Keratinocyte (primary cell): ENCODE measurements around the gene SUMO4.

Source experiments
- EZH2 ChIP-seq: IDR thresholded peaks from one replicate; pipeline ENCODE4 v1.6.1; 2012; ENCODE audit warnings: inconsistent platforms, mild to moderate bottlenecking, low read length, moderate library complexity
- TF ChIP-seq, protein P1 (sequence below), 3 experiments: IDR thresholded peaks in 1 of 3; conservative IDR thresholded peaks in 1 of 3; optimal IDR thresholded peaks in 1 of 3; 2 replicates in 2 of 3; 3 replicates in 1 of 3; pipeline versions ENCODE3 to v1.5.1; 2011; ENCODE audit warnings: low read length in 3 of 3, mild to moderate bottlenecking in 3 of 3, moderate library complexity in 2 of 3, control low read depth in 1 of 3, inconsistent platforms in 1 of 3; ENCODE audit not compliant: insufficient read depth in 2 of 3; ENCODE audit errors: extremely low read depth in 1 of 3

DNA sequence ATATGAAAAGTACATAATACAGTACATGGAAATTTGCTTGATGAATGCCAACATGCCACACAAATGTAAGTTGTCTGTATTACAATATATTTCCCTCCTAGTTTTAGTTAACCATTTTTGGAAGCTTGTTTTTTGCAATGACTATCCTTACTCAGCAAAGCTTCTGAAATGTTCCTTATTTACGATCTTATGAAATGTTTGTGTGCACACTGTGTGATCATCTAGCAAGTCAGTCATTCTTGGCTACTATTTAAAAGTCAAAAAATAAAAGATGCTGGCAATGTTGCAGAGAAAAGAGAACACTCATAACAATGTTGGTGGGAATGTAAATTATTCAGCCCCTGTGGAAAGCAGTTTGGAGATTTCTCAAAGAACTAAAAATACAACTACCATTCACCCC is 33.8 kb downstream of the SUMO4 start:
- TF ChIP-seq, protein P1, sequence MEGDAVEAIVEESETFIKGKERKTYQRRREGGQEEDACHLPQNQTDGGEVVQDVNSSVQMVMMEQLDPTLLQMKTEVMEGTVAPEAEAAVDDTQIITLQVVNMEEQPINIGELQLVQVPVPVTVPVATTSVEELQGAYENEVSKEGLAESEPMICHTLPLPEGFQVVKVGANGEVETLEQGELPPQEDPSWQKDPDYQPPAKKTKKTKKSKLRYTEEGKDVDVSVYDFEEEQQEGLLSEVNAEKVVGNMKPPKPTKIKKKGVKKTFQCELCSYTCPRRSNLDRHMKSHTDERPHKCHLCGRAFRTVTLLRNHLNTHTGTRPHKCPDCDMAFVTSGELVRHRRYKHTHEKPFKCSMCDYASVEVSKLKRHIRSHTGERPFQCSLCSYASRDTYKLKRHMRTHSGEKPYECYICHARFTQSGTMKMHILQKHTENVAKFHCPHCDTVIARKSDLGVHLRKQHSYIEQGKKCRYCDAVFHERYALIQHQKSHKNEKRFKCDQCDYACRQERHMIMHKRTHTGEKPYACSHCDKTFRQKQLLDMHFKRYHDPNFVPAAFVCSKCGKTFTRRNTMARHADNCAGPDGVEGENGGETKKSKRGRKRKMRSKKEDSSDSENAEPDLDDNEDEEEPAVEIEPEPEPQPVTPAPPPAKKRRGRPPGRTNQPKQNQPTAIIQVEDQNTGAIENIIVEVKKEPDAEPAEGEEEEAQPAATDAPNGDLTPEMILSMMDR (optimal IDR thresholded peaks at IDR 0.05 in 1 of 3, IDR thresholded peaks at IDR 0.05 in 1 of 3, conservative IDR thresholded peaks at IDR 0.05 in 1 of 3; ENCODE audit: extremely low read depth in 1 of 3, insufficient read depth in 2 of 3, low read length in 3 of 3) = no peak
- no peak for TF ChIP-seq EZH2
